ACC112 (cell line): ENCODE data around the gene GTF2H4.

Experiments used
- H2AFZ ChIP-seq: fragments of 200-600 bp; sonication (generic); one replicate; pipeline ENCODE4 v1.6.0; 2017; ENCODE audit warnings: antibody characterized with exemption, low read length; ENCODE audit not compliant: unreplicated experiment
- H3K27ac ChIP-seq: fragments of 200-600 bp; sonication (generic); 2 replicates; pipeline ENCODE4 v1.5.1; 2014; ENCODE audit warnings: low read depth, mild to moderate bottlenecking, antibody characterized with exemption, low read length, moderate library complexity
- H3K27me3 ChIP-seq: fragments of 200-600 bp; sonication (generic); 2 replicates; pipeline ENCODE4 v1.6.1; 2014; ENCODE audit warnings: mild to moderate bottlenecking, antibody characterized with exemption, low read length, moderate library complexity, mixed read lengths; ENCODE audit not compliant: insufficient read depth
- H3K36me3 ChIP-seq: fragments of 200-600 bp; sonication (generic); 2 replicates; pipeline ENCODE4 v1.6.1; 2016; ENCODE audit warnings: mild to moderate bottlenecking, antibody characterized with exemption, low read length, moderate library complexity, mixed read lengths; ENCODE audit not compliant: insufficient read depth
- H3K4me1 ChIP-seq: fragments of 200-600 bp; sonication (generic); one replicate; pipeline ENCODE4 v1.6.1; 2016; ENCODE audit warnings: low read length, mixed read lengths; ENCODE audit not compliant: insufficient read depth, unreplicated experiment, control insufficient read depth
- H3K4me3 ChIP-seq: fragments of 200-600 bp; sonication (generic); 2 replicates; pipeline ENCODE4 v1.5.1; 2014; ENCODE audit warnings: mild to moderate bottlenecking, low read depth, low read length
- H3K79me2 ChIP-seq: fragments of 200-600 bp; sonication (generic); one replicate; pipeline ENCODE4 v1.6.0; 2016; ENCODE audit warnings: low read length; ENCODE audit not compliant: control insufficient read depth, unreplicated experiment, insufficient read depth

The GTF2H4 gene

GRCh38 chr6:30940361-30940986 lies 32.5 kb downstream of the GTF2H4 start, which contains the start of gene MUCL3:
TSS of gene MUCL3 (plus strand) at chr6:30940973. CDS start at chr6:30941000, 27 bp downstream.
- Histone ChIP-seq H3K27ac (no peak within 1 kb of the TSS), H3K4me1 (peaks cover 5% of the 10 kb centered on the region), H3K79me2 (no peaks in the 10 kb centered on the region), H3K27me3 (peaks cover 4% of the 10 kb centered on the region; the same call in 1 of the 2 replicates), H3K36me3 (no peaks in the 10 kb centered on the region), H2AFZ (no peak within 1 kb of the TSS), H3K4me3 (no peak within 1 kb of the TSS)

GRCh38 chr6:30942338-30943060 lies 34.5 kb downstream of the GTF2H4 start:
- Histone ChIP-seq H3K79me2 (no peaks in the 10 kb centered on the region), H3K27ac (no peak overlapping the region), H3K27me3 (peaks cover 18% of the 10 kb centered on the region), H3K4me3 (no peak overlapping the region), H2AFZ (no peak overlapping the region), H3K4me1 (peaks cover 5% of the 10 kb centered on the region), H3K36me3 (no peaks in the 10 kb centered on the region)

GRCh38 chr6:30944051-30944450 lies 36.0 kb downstream of the GTF2H4 start:
- no peak overlapping the region for H3K4me3 ChIP-seq
- H3K79me2 ChIP-seq = no peaks in the 10 kb centered on the region

GRCh38 chr6:30945281-30945680 lies 37.3 kb downstream of the GTF2H4 start:
- H3K27ac ChIP-seq = no peak overlapping the region
- H3K36me3 ChIP-seq = no peaks in the 10 kb centered on the region
- H3K4me1 ChIP-seq = peaks cover 5% of the 10 kb centered on the region
- no peak overlapping the region for H2AFZ ChIP-seq
- no peak overlapping the region for H3K4me3 ChIP-seq
- H3K79me2 ChIP-seq = no peaks in the 10 kb centered on the region
- peaks cover 44% of the 10 kb centered on the region for H3K27me3 ChIP-seq

More at GRCh38 chr6:30944051-30944450, 36.0 kb downstream of the GTF2H4 start:
- H2AFZ ChIP-seq = no peak overlapping the region
- H3K27ac ChIP-seq = no peak overlapping the region
- no peaks in the 10 kb centered on the region for H3K36me3 ChIP-seq
- peaks cover 34% of the 10 kb centered on the region for H3K27me3 ChIP-seq
- peaks cover 5% of the 10 kb centered on the region for H3K4me1 ChIP-seq

GRCh38 chr6:30947231-30947630 lies 39.2 kb downstream of the GTF2H4 start:
- H3K79me2 ChIP-seq = no peaks in the 10 kb centered on the region
- no peak overlapping the region for H3K4me3 ChIP-seq
- H3K4me1 ChIP-seq = peaks cover 4% of the 10 kb centered on the region
- no peaks in the 10 kb centered on the region for H3K36me3 ChIP-seq
- H3K27ac ChIP-seq = no peak overlapping the region
- H2AFZ ChIP-seq = no peak overlapping the region
- H3K27me3 ChIP-seq = peaks cover 62% of the 10 kb centered on the region

- Histone ChIP-seq H3K36me3 (no peaks in the 10 kb centered on the region), H3K27me3 (peaks cover 77% of the 10 kb centered on the region), H3K4me1 (no peaks in the 10 kb centered on the region), H3K4me3 (no peak overlapping the region), H3K27ac (no peak overlapping the region), H3K79me2 (no peaks in the 10 kb centered on the region), H2AFZ (no peak overlapping the region)
Measured at GRCh38 chr6:30948811-30949210, 40.8 kb downstream of the GTF2H4 start.

- no peak overlapping the region for H3K4me3 ChIP-seq
- H2AFZ ChIP-seq = no peak overlapping the region
- no peak overlapping the region for H3K27ac ChIP-seq
- peaks cover 84% of the 10 kb centered on the region for H3K27me3 ChIP-seq
- no peaks in the 10 kb centered on the region for H3K79me2 ChIP-seq
- H3K36me3 ChIP-seq = no peaks in the 10 kb centered on the region
- H3K4me1 ChIP-seq = peaks cover 6% of the 10 kb centered on the region
Measured at GRCh38 chr6:30951907-30952469, 44.0 kb downstream of the GTF2H4 start.

- Histone ChIP-seq H2AFZ (peak overlapping the region; percentile 89), H3K27ac (no peak overlapping the region)
Measured at GRCh38 chr6:30954631-30955366, 46.8 kb downstream of the GTF2H4 start.

GRCh38 chr6:30955367-30956042 lies 47.5 kb downstream of the GTF2H4 start:
- Histone ChIP-seq H3K36me3 (no peaks in the 10 kb centered on the region), H3K27ac (no peak overlapping the region), H3K27me3 (peaks cover 56% of the 10 kb centered on the region), H3K4me3 (peak overlapping the region; percentile 69), H3K4me1 (peaks cover 6% of the 10 kb centered on the region), H3K79me2 (no peaks in the 10 kb centered on the region), H2AFZ (peak overlapping the region; percentile 89)

More at GRCh38 chr6:30954631-30955366, 46.8 kb downstream of the GTF2H4 start:
- Histone ChIP-seq H3K27me3 (peaks cover 62% of the 10 kb centered on the region), H3K79me2 (no peaks in the 10 kb centered on the region), H3K4me3 (peak overlapping the region; percentile 69), H3K36me3 (no peaks in the 10 kb centered on the region), H3K4me1 (peaks cover 6% of the 10 kb centered on the region)

- Histone ChIP-seq H3K36me3 (no peaks in the 10 kb centered on the region), H3K27ac (no peak overlapping the region), H3K79me2 (no peaks in the 10 kb centered on the region), H3K27me3 (peaks cover 36% of the 10 kb centered on the region), H2AFZ (no peak overlapping the region), H3K4me1 (peaks cover 6% of the 10 kb centered on the region), H3K4me3 (no peak overlapping the region)
Measured at GRCh38 chr6:30957716-30958115, 49.7 kb downstream of the GTF2H4 start.
